Gastroesophageal sphincter (tissue), 4 donors: ENCODE results near the gene YPEL1. TPM values are rescaled to one million over a fixed set of nuclear protein-coding genes. Genes with fewer than 3 reads are reported as not detected.

Source experiments
- ATAC-seq: fragments of 150-250 bp; one replicate; pipeline ENCODE4 v1.9.1; 2016; ENCODE audit warnings: mild to moderate bottlenecking, moderate library complexity
- H3K27ac ChIP-seq, 4 donors: fragments of 200-600 bp; sonication (generic) in 3 of 4; 1 replicate in 3 of 4; 2 replicates in 1 of 4; pipeline ENCODE4 v1.5.1; 2016 to 2019
- H3K27me3 ChIP-seq: fragments of 200-600 bp; sonication (generic); one replicate; pipeline ENCODE4 v1.5.1; 2019
- H3K36me3 ChIP-seq, 2 donors: fragments of 200-600 bp; sonication (generic); one replicate each; pipeline ENCODE4 v1.5.1; 2019; ENCODE audit warnings: control low read depth in 1 of 2
- H3K4me1 ChIP-seq, 3 donors: fragments of 200-600 bp; sonication (generic); 1 replicate in 2 of 3; 2 replicates in 1 of 3; pipeline ENCODE4 v1.5.1; 2016 to 2019; ENCODE audit warnings: control low read depth in 2 of 3
- H3K4me3 ChIP-seq, 2 donors: fragments of 200-600 bp; sonication (generic); one replicate each; pipeline ENCODE4 v1.5.1; 2019; ENCODE audit warnings: mild to moderate bottlenecking in 1 of 2, moderate library complexity in 1 of 2
- H3K9me3 ChIP-seq, 3 donors: fragments of 200-600 bp; sonication (generic); one replicate each; pipeline ENCODE4 v1.5.1; 2017 to 2019; ENCODE audit warnings: control low read depth in 2 of 3
- CTCF ChIP-seq, 4 experiments: fragments of 200-600 bp in 2 of 4; fragments of 450-650 bp in 2 of 4; sonication (generic) in 1 of 4; IDR thresholded peaks; one replicate each; pipeline ENCODE4 v1.5.1; 2017 to 2019; ENCODE audit warnings: antibody characterized with exemption in 4 of 4, mild to moderate bottlenecking in 2 of 4, moderate library complexity in 2 of 4
- EP300 ChIP-seq: sonication (generic); formaldehyde crosslinking; IDR thresholded peaks from one replicate; pipeline ENCODE4 v1.6.1; 2017; ENCODE audit warnings: antibody characterized with exemption, mild to moderate bottlenecking
- POLR2A ChIP-seq, 2 donors: fragments of 450-650 bp; IDR thresholded peaks; one replicate each; pipeline ENCODE4 v1.6.1; 2017; ENCODE audit warnings: antibody characterized with exemption in 2 of 2, mild to moderate bottlenecking in 2 of 2, moderate library complexity in 1 of 2
- POLR2AphosphoS5 ChIP-seq: sonication (generic); formaldehyde crosslinking; IDR thresholded peaks from one replicate; pipeline ENCODE4 v1.6.1; 2017; ENCODE audit warnings: antibody characterized with exemption
- WGBS, 2 donors: methylation state at CpG; one replicate each; pipeline ENCODE4 v1.1.5; 2018; ENCODE audit warnings: low coverage in 1 of 2; 5-methylcytosine and 5-hydroxymethylcytosine counted together
- total RNA-seq, 4 donors: library from RNA; depleted of rRNA; stranded (reverse); fragments of >200 nt; gene quantifications; one replicate each; pipeline ENCODE4 v1.1.0, GENCODE V29; 2016

YPEL1 gene
- total RNA-seq, 4 donors from 2014 or later, result 11.6 to 23.1 (median 15.8) TPM

GRCh38 chr22:21709688-21710087 is 25.9 kb downstream of the YPEL1 start:
- 58 to 61% methylated on average over 3 to 7 of the region's 8 CpGs for whole genome bisulfite sequencing, 2 donors

GRCh38 chr22:21708960-21709359 is 26.6 kb downstream of the YPEL1 start:
- Histone ChIP-seq H3K4me3 (no peak overlapping the region), H3K9me3 (no peaks in the 10 kb centered on the region), H3K4me1 (peaks cover 0 to 25% (median 7%) of the 10 kb centered on the region in 3 donors), H3K27ac (no peak overlapping the region), H3K36me3 (peaks cover 0 to 23% of the 10 kb centered on the region in 2 donors), H3K27me3 (no peaks in the 10 kb centered on the region)
- no peak for ATAC-seq
- no peak for TF ChIP-seq POLR2A (IDR thresholded peaks at IDR 0.05)
- no peak for TF ChIP-seq CTCF (IDR thresholded peaks at IDR 0.05)
- TF ChIP-seq EP300, result no peak
- TF ChIP-seq POLR2AphosphoS5, result no peak
- 80% methylated on average over 1 of the region's 6 CpGs; no CpG with 5 or more reads in 1 of the 2 donors for WGBS, 2 donors

More at GRCh38 chr22:21709688-21710087, 25.9 kb downstream of the YPEL1 start:
- Histone ChIP-seq H3K27ac (no peak overlapping the region), H3K4me3 (no peak overlapping the region), H3K4me1 (peaks cover 0 to 26% (median 7%) of the 10 kb centered on the region in 3 donors), H3K9me3 (no peaks in the 10 kb centered on the region), H3K36me3 (peaks cover 0 to 22% of the 10 kb centered on the region in 2 donors), H3K27me3 (no peaks in the 10 kb centered on the region)
- TF ChIP-seq EP300 (no peak), POLR2A (IDR thresholded peaks at IDR 0.05) (no peak), CTCF (IDR thresholded peaks at IDR 0.05) (no peak), POLR2AphosphoS5 (no peak)
- no peak for ATAC-seq

- TF ChIP-seq EP300 (no peak), POLR2A (IDR thresholded peaks at IDR 0.05) (no peak), POLR2AphosphoS5 (no peak), CTCF (IDR thresholded peaks at IDR 0.05) (no peak)
- 29 to 71% methylated on average over 2 to 3 of the region's 3 CpGs for WGBS, 2 donors
- no peak overlapping the region for H3K27ac ChIP-seq
- no peaks in the 10 kb centered on the region for H3K27me3 ChIP-seq
- H3K4me3 ChIP-seq, result no peak overlapping the region
- no peaks in the 10 kb centered on the region for H3K9me3 ChIP-seq
- peaks cover 0 to 12% (median 0%) of the 10 kb centered on the region in 3 donors for H3K4me1 ChIP-seq
- H3K36me3 ChIP-seq, result peaks cover 0 to 36% of the 10 kb centered on the region in 2 donors
- ATAC-seq, result no peak
Observed at GRCh38 chr22:21707677-21708076, 27.9 kb downstream of the YPEL1 start.

- WGBS, 2 donors, result 80 to 93% methylated on average over 2 to 13 of the region's 31 CpGs
- Histone ChIP-seq H3K27me3 (no peaks in the 10 kb centered on the region), H3K9me3 (no peaks in the 10 kb centered on the region), H3K4me3 (no peak overlapping the region), H3K4me1 (peaks cover 2 to 25% (median 4%) of the 10 kb centered on the region in 3 donors), H3K27ac (no peak overlapping the region), H3K36me3 (peaks cover 0 to 48% of the 10 kb centered on the region in 2 donors)
- no peak for ATAC-seq
- TF ChIP-seq CTCF (IDR thresholded peaks at IDR 0.05) (no peak), POLR2AphosphoS5 (no peak), POLR2A (IDR thresholded peaks at IDR 0.05) (no peak), EP300 (no peak)
Observed at GRCh38 chr22:21703684-21704316, 31.8 kb downstream of the YPEL1 start.
